Measurements from ENCODE around the gene C7orf57. TPM values are rescaled to one million over a fixed set of nuclear protein-coding genes. Genes with fewer than 3 reads are reported as not detected.

C7orf57 gene
- total RNA-seq, 1 experiment from 2014 or later = 0.90 TPM

- H3K4me1 Mint-ChIP-seq = peaks cover 39% of the 10 kb centered on the region
- DNase-seq (ENCODE audit: low spot score) = no peak
- H3K36me3 Mint-ChIP-seq = peaks cover 4% of the 10 kb centered on the region; the same call in 1 of the 2 replicates
- POLR2A ChIA-PET = interaction anchor here (0.5 to 2.2 kb wide), 4 partner anchors 95 to 113 kb away, joined by 3 to 17 read pairs (median 4); partner anchors contain the start of gene UPP1
- TF ChIP-seq NFE2L1 (CRISPR knock-in tag; IDR thresholded peaks at IDR 0.05) = no peak
- no peak for TF ChIP-seq ZNF219 (CRISPR knock-in tag; IDR thresholded peaks at IDR 0.05; ENCODE audit: borderline replicate concordance)
- TF ChIP-seq SOX15 (CRISPR knock-in tag; IDR thresholded peaks at IDR 0.05) = no peak
- TF ChIP-seq ZBTB21 (CRISPR knock-in tag; IDR thresholded peaks at IDR 0.05; ENCODE audit: borderline replicate concordance) = no peak
- no peak for TF ChIP-seq ZNF425 (CRISPR knock-in tag; conservative IDR thresholded peaks at IDR 0.05)
- TF ChIP-seq ZNF232 (CRISPR knock-in tag; IDR thresholded peaks at IDR 0.05) = no peak
- no peak for TF ChIP-seq TCF7 (CRISPR knock-in tag; IDR thresholded peaks at IDR 0.05; ENCODE audit: low read depth)
- no peak for TF ChIP-seq ATF1 (CRISPR knock-in tag; IDR thresholded peaks at IDR 0.05)
- no peak for TF ChIP-seq AR (CRISPR knock-in tag; IDR thresholded peaks at IDR 0.05)
- no peak for TF ChIP-seq GABPB1 (CRISPR knock-in tag; IDR thresholded peaks at IDR 0.05)
- TF ChIP-seq, protein P1, sequence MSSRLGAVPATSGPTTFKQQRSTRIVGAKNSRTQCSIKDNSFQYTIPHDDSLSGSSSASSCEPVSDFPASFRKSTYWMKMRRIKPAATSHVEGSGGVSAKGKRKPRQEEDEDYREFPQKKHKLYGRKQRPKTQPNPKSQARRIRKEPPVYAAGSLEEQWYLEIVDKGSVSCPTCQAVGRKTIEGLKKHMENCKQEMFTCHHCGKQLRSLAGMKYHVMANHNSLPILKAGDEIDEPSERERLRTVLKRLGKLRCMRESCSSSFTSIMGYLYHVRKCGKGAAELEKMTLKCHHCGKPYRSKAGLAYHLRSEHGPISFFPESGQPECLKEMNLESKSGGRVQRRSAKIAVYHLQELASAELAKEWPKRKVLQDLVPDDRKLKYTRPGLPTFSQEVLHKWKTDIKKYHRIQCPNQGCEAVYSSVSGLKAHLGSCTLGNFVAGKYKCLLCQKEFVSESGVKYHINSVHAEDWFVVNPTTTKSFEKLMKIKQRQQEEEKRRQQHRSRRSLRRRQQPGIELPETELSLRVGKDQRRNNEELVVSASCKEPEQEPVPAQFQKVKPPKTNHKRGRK (CRISPR knock-in tag; IDR thresholded peaks at IDR 0.05; ENCODE audit: borderline replicate concordance) = no peak
- H3K27me3 Mint-ChIP-seq (ENCODE audit: low read depth) = no peaks in the 10 kb centered on the region; the same call in 1 of the 2 replicates
- peak overlapping the region; percentile 89 for H3K27ac Mint-ChIP-seq
- CTCF ChIA-PET = interaction anchor here (1.0 to 2.3 kb wide), 17 partner anchors 8 to 345 kb away, joined by 3 to 23 read pairs (median 5); partner anchors contain the start of gene UPP1
- no peak for ATAC-seq
- peaks cover 18% of the 10 kb centered on the region for H3K9me3 Mint-ChIP-seq
- H3K4me3 Mint-ChIP-seq = peak overlapping the region; percentile 75
These were observed 42.9 kb upstream of the C7orf57 start for GRCh38 chr7:47992446-47992845.

- H3K27me3 Mint-ChIP-seq (ENCODE audit: low read depth) = no peaks in the 10 kb centered on the region; the same call in 1 of the 2 replicates
- no peaks in the 10 kb centered on the region; the same call in 1 of the 2 replicates for H3K4me1 Mint-ChIP-seq
- peaks cover 25% of the 10 kb centered on the region for H3K9me3 Mint-ChIP-seq
- ChIA-PET POLR2A (no interaction called here), CTCF (interaction anchor here (1.0 kb wide), 1 partner anchor 10 kb away, joined by 3 read pairs; no protein-coding TSS in a partner anchor)
- no peak overlapping the region for H3K4me3 Mint-ChIP-seq
- ATAC-seq (no peak), DNase-seq (ENCODE audit: low spot score) (no peak)
- no peaks in the 10 kb centered on the region for H3K36me3 Mint-ChIP-seq
- H3K27ac Mint-ChIP-seq = no peak overlapping the region
- TF ChIP-seq, protein P2, sequence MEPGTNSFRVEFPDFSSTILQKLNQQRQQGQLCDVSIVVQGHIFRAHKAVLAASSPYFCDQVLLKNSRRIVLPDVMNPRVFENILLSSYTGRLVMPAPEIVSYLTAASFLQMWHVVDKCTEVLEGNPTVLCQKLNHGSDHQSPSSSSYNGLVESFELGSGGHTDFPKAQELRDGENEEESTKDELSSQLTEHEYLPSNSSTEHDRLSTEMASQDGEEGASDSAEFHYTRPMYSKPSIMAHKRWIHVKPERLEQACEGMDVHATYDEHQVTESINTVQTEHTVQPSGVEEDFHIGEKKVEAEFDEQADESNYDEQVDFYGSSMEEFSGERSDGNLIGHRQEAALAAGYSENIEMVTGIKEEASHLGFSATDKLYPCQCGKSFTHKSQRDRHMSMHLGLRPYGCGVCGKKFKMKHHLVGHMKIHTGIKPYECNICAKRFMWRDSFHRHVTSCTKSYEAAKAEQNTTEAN (CRISPR knock-in tag; IDR thresholded peaks at IDR 0.05) = no peak
- TF ChIP-seq ZNF671 (CRISPR knock-in tag; IDR thresholded peaks at IDR 0.05) (no peak), ZBTB21 (CRISPR knock-in tag; IDR thresholded peaks at IDR 0.05; ENCODE audit: borderline replicate concordance) (no peak), ZNF138 (CRISPR knock-in tag; conservative IDR thresholded peaks at IDR 0.05) (no peak), ZNF121 (CRISPR knock-in tag; IDR thresholded peaks at IDR 0.05) (no peak), KAT7 (CRISPR knock-in tag; IDR thresholded peaks at IDR 0.05; ENCODE audit: borderline replicate concordance) (no peak), ZNF263 (CRISPR knock-in tag; IDR thresholded peaks at IDR 0.05; ENCODE audit: low read depth) (no peak), ZNF416 (CRISPR knock-in tag; IDR thresholded peaks at IDR 0.05) (no peak), NR2C2 (CRISPR knock-in tag; IDR thresholded peaks at IDR 0.05) (no peak), CDX4 (CRISPR knock-in tag; IDR thresholded peaks at IDR 0.05; ENCODE audit: borderline replicate concordance) (no peak), NFATC4 (CRISPR knock-in tag; IDR thresholded peaks at IDR 0.05) (no peak), EMX1 (CRISPR knock-in tag; IDR thresholded peaks at IDR 0.05) (no peak)
- TF ChIP-seq, protein P1 (CRISPR knock-in tag; IDR thresholded peaks at IDR 0.05; ENCODE audit: borderline replicate concordance) = no peak
- TF ChIP-seq, protein P3, sequence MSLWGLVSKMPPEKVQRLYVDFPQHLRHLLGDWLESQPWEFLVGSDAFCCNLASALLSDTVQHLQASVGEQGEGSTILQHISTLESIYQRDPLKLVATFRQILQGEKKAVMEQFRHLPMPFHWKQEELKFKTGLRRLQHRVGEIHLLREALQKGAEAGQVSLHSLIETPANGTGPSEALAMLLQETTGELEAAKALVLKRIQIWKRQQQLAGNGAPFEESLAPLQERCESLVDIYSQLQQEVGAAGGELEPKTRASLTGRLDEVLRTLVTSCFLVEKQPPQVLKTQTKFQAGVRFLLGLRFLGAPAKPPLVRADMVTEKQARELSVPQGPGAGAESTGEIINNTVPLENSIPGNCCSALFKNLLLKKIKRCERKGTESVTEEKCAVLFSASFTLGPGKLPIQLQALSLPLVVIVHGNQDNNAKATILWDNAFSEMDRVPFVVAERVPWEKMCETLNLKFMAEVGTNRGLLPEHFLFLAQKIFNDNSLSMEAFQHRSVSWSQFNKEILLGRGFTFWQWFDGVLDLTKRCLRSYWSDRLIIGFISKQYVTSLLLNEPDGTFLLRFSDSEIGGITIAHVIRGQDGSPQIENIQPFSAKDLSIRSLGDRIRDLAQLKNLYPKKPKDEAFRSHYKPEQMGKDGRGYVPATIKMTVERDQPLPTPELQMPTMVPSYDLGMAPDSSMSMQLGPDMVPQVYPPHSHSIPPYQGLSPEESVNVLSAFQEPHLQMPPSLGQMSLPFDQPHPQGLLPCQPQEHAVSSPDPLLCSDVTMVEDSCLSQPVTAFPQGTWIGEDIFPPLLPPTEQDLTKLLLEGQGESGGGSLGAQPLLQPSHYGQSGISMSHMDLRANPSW (CRISPR knock-in tag; conservative IDR thresholded peaks at IDR 0.05; ENCODE audit: low read depth) = no peak
These were observed 35.9 kb upstream of the C7orf57 start for GRCh38 chr7:47999413-47999812.

Measured in WTC11 (cell line).